ENCODE results near the gene DLG2. TPM values are rescaled to one million over a fixed set of nuclear protein-coding genes. Genes with fewer than 3 reads are reported as not detected.

DLG2 gene
- total and polyA plus RNA-seq, 9 of the 15 experiments (the other 6 are each of a cell fraction or from before 2014, with no cell fraction given): 0.52 to 1.6 (median 0.95) TPM

DNA sequence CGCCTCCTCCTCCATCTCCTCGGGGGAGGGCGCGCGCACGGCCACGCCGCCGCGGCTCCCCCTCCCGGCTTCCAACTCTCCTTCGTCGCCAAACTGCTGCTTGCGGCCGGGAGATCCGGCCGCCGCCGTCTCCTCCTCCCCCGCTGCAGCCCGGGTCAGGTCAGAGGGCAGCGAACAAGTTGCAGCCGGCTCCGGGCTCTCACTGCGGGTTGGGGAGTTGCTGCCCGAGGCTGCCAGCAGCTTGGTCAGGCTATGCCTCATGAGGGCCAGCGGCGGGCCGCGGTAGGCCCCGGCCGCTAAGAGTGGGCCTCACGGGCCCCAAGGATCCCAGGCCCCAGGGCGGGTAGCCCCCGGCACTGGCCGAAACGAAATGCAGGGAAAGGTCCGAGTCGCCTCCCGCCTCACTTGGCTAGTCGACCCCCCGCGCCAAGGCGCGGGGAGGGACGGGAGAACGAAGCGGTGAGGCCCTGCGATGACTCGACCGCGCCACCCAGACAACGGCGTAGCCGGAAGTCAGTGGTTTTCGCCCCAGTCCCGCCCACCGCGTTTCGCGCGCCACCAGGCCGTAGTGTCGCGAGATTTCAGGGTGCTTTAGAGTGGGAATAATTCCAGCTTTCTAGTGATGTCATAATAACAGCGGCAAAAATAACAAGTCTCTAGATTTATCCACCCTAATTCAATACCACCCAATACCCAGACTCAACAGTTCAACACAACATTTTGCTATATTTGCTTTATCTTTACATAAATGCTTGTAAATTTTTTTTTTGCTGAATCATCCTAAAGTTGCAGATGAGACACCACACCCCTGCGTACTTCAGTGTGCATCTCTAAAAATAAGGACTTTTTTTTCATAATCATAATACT lies 37.7 kb upstream of the DLG2 start, which contains the start of gene CREBZF (continued):
- TF ChIP-seq ZNF76 (CRISPR knock-in tag; IDR thresholded peaks at IDR 0.05; ENCODE audit: borderline replicate concordance) (peak; percentile 35; the same call in 1 of the 2 replicates), NCOA6 (IDR thresholded peaks at IDR 0.05) (no peak), RBM22 (IDR thresholded peaks at IDR 0.05; ENCODE audit: low read depth, low read length, poor library complexity, severe bottlenecking) (peak; percentile 90), TOE1 (IDR thresholded peaks at IDR 0.05; ENCODE audit: borderline replicate concordance) (no peak), TOE1 (CRISPR knock-in tag; IDR thresholded peaks at IDR 0.05; ENCODE audit: borderline replicate concordance, low read depth) (no peak), CBFB (CRISPR knock-in tag; IDR thresholded peaks at IDR 0.05) (peak; percentile 69; the same call in 1 of the 2 replicates), HNRNPL (IDR thresholded peaks at IDR 0.05; ENCODE audit: low read depth, low read length) (peak; percentile 60), ZZZ3 (IDR thresholded peaks at IDR 0.05) (peak; percentile 94), CREM (IDR thresholded peaks at IDR 0.05; ENCODE audit: low read depth) (peak; percentile 82), PRDM10 (IDR thresholded peaks at IDR 0.05; ENCODE audit: partially characterized antibody) (peak; percentile 15), PHB (CRISPR knock-in tag; IDR thresholded peaks at IDR 0.05) (peak; percentile 65; the same call in 1 of the 2 replicates), ZNF830 (CRISPR knock-in tag; IDR thresholded peaks at IDR 0.05) (peak; percentile 91; the same call in 1 of the 2 replicates), MXI1 (IDR thresholded peaks at IDR 0.05; ENCODE audit: low read depth, low read length) (peak; percentile 71; the same call in 1 of the 2 replicates), ELF1 (tag; IDR thresholded peaks at IDR 0.05) (peak; percentile 84), SRSF3 (IDR thresholded peaks at IDR 0.05; ENCODE audit: insufficient read depth, low read length) (0 out of 2 replicates have a peak, but pooled peaks have one; percentile 7)
- TF ChIP-seq, protein P1, sequence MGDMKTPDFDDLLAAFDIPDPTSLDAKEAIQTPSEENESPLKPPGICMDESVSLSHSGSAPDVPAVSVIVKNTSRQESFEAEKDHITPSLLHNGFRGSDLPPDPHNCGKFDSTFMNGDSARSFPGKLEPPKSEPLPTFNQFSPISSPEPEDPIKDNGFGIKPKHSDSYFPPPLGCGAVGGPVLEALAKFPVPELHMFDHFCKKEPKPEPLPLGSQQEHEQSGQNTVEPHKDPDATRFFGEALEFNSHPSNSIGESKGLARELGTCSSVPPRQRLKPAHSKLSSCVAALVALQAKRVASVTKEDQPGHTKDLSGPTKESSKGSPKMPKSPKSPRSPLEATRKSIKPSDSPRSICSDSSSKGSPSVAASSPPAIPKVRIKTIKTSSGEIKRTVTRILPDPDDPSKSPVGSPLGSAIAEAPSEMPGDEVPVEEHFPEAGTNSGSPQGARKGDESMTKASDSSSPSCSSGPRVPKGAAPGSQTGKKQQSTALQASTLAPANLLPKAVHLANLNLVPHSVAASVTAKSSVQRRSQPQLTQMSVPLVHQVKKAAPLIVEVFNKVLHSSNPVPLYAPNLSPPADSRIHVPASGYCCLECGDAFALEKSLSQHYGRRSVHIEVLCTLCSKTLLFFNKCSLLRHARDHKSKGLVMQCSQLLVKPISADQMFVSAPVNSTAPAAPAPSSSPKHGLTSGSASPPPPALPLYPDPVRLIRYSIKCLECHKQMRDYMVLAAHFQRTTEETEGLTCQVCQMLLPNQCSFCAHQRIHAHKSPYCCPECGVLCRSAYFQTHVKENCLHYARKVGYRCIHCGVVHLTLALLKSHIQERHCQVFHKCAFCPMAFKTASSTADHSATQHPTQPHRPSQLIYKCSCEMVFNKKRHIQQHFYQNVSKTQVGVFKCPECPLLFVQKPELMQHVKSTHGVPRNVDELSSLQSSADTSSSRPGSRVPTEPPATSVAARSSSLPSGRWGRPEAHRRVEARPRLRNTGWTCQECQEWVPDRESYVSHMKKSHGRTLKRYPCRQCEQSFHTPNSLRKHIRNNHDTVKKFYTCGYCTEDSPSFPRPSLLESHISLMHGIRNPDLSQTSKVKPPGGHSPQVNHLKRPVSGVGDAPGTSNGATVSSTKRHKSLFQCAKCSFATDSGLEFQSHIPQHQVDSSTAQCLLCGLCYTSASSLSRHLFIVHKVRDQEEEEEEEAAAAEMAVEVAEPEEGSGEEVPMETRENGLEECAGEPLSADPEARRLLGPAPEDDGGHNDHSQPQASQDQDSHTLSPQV (IDR thresholded peaks at IDR 0.05): peak; percentile 43; the same call in 1 of the 2 replicates

All from K562 (cell line).